Tibial nerve (tissue), 4 donors: ENCODE data around the gene FANK1. TPM values are rescaled to one million over a fixed set of nuclear protein-coding genes. Genes with fewer than 3 reads are reported as not detected.

Source experiments
- DNase-seq, 2 donors: peaks; one replicate each; pipeline ENCODE4 v3.0.0-alpha.2; 2019; ENCODE audit warnings: low spot score in 2 of 2
- H3K27ac ChIP-seq, 4 donors: fragments of 200-600 bp; sonication (generic) in 3 of 4; one replicate each; pipeline ENCODE4 v1.5.1; 2017 to 2019; ENCODE audit warnings: mild to moderate bottlenecking in 1 of 4
- H3K27me3 ChIP-seq, 2 donors: fragments of 200-600 bp; sonication (generic) in 1 of 2; one replicate each; pipeline versions ENCODE4 v1.5.1 to v1.6.0; 2017 to 2019
- H3K36me3 ChIP-seq, 3 donors: fragments of 200-600 bp; sonication (generic); one replicate each; pipeline ENCODE4 v1.5.1; 2018 to 2019
- H3K4me1 ChIP-seq, 4 donors: fragments of 200-600 bp; sonication (generic) in 3 of 4; one replicate each; pipeline ENCODE4 v1.5.1; 2017 to 2019
- H3K4me3 ChIP-seq, 4 donors: fragments of 200-600 bp; sonication (generic) in 3 of 4; one replicate each; pipeline ENCODE4 v1.5.1; 2017 to 2019; ENCODE audit warnings: mild to moderate bottlenecking in 1 of 4, moderate library complexity in 1 of 4
- H3K9me3 ChIP-seq, 4 donors: fragments of 200-600 bp; sonication (generic) in 3 of 4; one replicate each; pipeline ENCODE4 v1.5.1; 2017 to 2019
- CTCF ChIP-seq, 5 experiments: fragments of 200-600 bp in 3 of 5; fragments of 450-650 bp in 2 of 5; sonication (generic) in 3 of 5; IDR thresholded peaks; one replicate each; pipeline ENCODE4 v1.5.1; 2016 to 2019; ENCODE audit warnings: antibody characterized with exemption in 5 of 5, mild to moderate bottlenecking in 3 of 5, moderate library complexity in 2 of 5
- EP300 ChIP-seq, 2 donors: sonication (generic); formaldehyde crosslinking; IDR thresholded peaks; one replicate each; pipeline ENCODE4 v1.6.1; 2017; ENCODE audit warnings: antibody characterized with exemption in 2 of 2, mild to moderate bottlenecking in 1 of 2
- POLR2A ChIP-seq, 2 donors: fragments of 450-650 bp; IDR thresholded peaks; one replicate each; pipeline ENCODE4 v1.6.1; 2017; ENCODE audit warnings: antibody characterized with exemption in 2 of 2, mild to moderate bottlenecking in 2 of 2, moderate library complexity in 2 of 2
- WGBS, 2 donors: methylation state at CpG; one replicate each; pipeline ENCODE4 v1.1.5; 2018; 5-methylcytosine and 5-hydroxymethylcytosine counted together
- total RNA-seq, 4 donors: library from RNA; depleted of rRNA; stranded (reverse); fragments of >200 nt; gene quantifications; one replicate each; pipeline ENCODE4 v1.1.0, GENCODE V29; 2016

The FANK1 gene
- total RNA-seq, 4 donors from 2014 or later: 0.59 to 6.6 (median 3.4) TPM

GRCh38 chr10:125850766-125851731 lies 45.3 kb upstream of the FANK1 start:
- H3K4me1 ChIP-seq: no peaks in the 10 kb centered on the region
- no peaks in the 10 kb centered on the region for H3K9me3 ChIP-seq
- peaks cover 0 to 73% (median 0%) of the 10 kb centered on the region in 3 donors for H3K36me3 ChIP-seq
- TF ChIP-seq EP300 (IDR thresholded peaks at IDR 0.05) (no peak), POLR2A (IDR thresholded peaks at IDR 0.05) (no peak), CTCF (IDR thresholded peaks at IDR 0.05) (no peak)
- 82 to 87% methylated on average over 2 of the region's 2 CpGs for WGBS, 2 donors
- DNase-seq: no peak
- H3K27me3 ChIP-seq: no peaks in the 10 kb centered on the region
- no peak overlapping the region for H3K27ac ChIP-seq
- H3K4me3 ChIP-seq: no peak overlapping the region

- H3K36me3 ChIP-seq: peaks cover 0 to 80% (median 0%) of the 10 kb centered on the region in 3 donors
Measured at GRCh38 chr10:125852487-125852886, 43.9 kb upstream of the FANK1 start.

GRCh38 chr10:125857185-125857760 lies 39.1 kb upstream of the FANK1 start:
- Histone ChIP-seq H3K4me1 (no peaks in the 10 kb centered on the region), H3K9me3 (no peaks in the 10 kb centered on the region), H3K4me3 (no peak overlapping the region), H3K27me3 (no peaks in the 10 kb centered on the region), H3K27ac (no peak overlapping the region), H3K36me3 (peaks cover 0 to 61% (median 0%) of the 10 kb centered on the region in 3 donors)
- TF ChIP-seq EP300 (IDR thresholded peaks at IDR 0.05) (no peak), POLR2A (IDR thresholded peaks at IDR 0.05) (no peak), CTCF (IDR thresholded peaks at IDR 0.05) (no peak)
- 68 to 79% methylated on average over 2 of the region's 2 CpGs for WGBS, 2 donors
- DNase-seq: no peak

More at GRCh38 chr10:125852487-125852886, 43.9 kb upstream of the FANK1 start:
- DNase-seq: no peak
- WGBS, 2 donors: 88 to 94% methylated on average over 7 of the region's 7 CpGs
- Histone ChIP-seq H3K9me3 (no peaks in the 10 kb centered on the region), H3K4me3 (no peak overlapping the region), H3K4me1 (no peaks in the 10 kb centered on the region), H3K27ac (no peak overlapping the region), H3K27me3 (no peaks in the 10 kb centered on the region)
- no peak for TF ChIP-seq CTCF (IDR thresholded peaks at IDR 0.05)
- no peak for TF ChIP-seq POLR2A (IDR thresholded peaks at IDR 0.05)
- no peak for TF ChIP-seq EP300 (IDR thresholded peaks at IDR 0.05)

GRCh38 chr10:125859128-125859817 lies 37.1 kb upstream of the FANK1 start:
- no peaks in the 10 kb centered on the region for H3K9me3 ChIP-seq
- H3K27me3 ChIP-seq: no peaks in the 10 kb centered on the region
- TF ChIP-seq CTCF (IDR thresholded peaks at IDR 0.05) (no peak), POLR2A (IDR thresholded peaks at IDR 0.05) (no peak), EP300 (IDR thresholded peaks at IDR 0.05) (no peak)
- no peaks in the 10 kb centered on the region for H3K4me1 ChIP-seq
- H3K4me3 ChIP-seq: no peak overlapping the region
- no peak overlapping the region for H3K27ac ChIP-seq
- DNase-seq: no peak
- H3K36me3 ChIP-seq: peaks cover 0 to 52% (median 0%) of the 10 kb centered on the region in 3 donors
- WGBS, 2 donors: 88 to 94% methylated on average over 4 of the region's 4 CpGs
